Suprapubic skin (tissue), 4 donors: ENCODE results near the gene ZNF571.

Experiments
- EP300 ChIP-seq: sonication (generic); formaldehyde crosslinking; IDR thresholded peaks from one replicate; pipeline ENCODE4 v1.6.1; 2017; ENCODE audit warnings: antibody characterized with exemption
- POLR2A ChIP-seq, 2 donors: fragments of 450-650 bp; IDR thresholded peaks; one replicate each; pipeline ENCODE4 v1.6.1; 2017; ENCODE audit warnings: antibody characterized with exemption in 2 of 2, mild to moderate bottlenecking in 2 of 2, moderate library complexity in 2 of 2
- POLR2AphosphoS5 ChIP-seq, 3 donors: sonication (generic); formaldehyde crosslinking; IDR thresholded peaks; one replicate each; pipeline ENCODE4 v1.6.1; 2017; ENCODE audit warnings: antibody characterized with exemption in 3 of 3
- TF ChIP-seq, protein P1 (sequence below), 2 donors: fragments of 200-600 bp in 1 of 2; fragments of 450-650 bp in 1 of 2; sonication (generic) in 1 of 2; IDR thresholded peaks; one replicate each; pipeline ENCODE4 v1.5.1; 2016 to 2019; ENCODE audit warnings: antibody characterized with exemption in 2 of 2, mild to moderate bottlenecking in 1 of 2, moderate library complexity in 1 of 2

DNA sequence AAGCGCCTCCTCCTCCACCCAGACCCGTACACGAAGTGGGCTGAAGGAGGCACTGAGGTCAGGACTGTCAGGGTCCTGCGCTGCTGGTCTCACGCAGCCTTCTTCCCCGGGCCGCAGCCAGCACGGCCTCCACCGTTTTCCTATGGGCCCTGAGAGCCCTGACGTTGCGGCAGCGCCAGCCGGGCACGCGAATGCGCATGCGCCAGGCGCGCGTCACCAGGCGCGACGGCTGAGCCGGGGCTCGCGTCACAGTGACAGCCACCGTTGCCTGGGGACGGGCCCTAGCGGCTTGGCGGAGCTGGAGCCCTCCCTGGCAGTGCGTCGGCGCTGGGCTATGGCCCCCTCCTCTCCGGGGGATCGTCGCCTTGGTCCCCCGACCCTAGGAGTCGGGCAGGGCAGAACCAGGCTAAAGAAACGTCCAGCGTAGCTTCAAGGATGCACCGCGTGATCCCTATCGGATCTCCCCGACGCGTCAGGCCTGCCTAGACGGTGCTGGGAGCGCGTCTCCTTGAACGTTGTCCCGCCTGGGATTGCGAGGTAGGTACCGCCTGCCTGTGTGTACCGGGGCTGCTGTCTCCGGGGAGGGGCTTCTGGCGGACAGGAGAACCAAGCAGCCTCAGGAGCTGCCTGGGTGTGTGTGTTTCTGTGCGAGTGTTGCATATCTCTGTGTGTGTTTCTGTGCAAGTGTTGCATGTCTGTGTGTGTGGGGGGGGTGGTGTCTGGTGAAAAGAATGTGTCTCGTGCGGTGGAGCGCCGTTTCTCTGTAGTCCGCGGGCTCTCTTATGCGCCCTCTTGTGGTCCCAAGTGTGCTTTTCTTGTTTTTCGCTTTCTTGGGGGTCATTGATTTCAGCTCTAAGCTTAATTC is 43.2 kb downstream of the ZNF571 start:
- no peak for TF ChIP-seq POLR2A (IDR thresholded peaks at IDR 0.05)
- TF ChIP-seq, protein P1, sequence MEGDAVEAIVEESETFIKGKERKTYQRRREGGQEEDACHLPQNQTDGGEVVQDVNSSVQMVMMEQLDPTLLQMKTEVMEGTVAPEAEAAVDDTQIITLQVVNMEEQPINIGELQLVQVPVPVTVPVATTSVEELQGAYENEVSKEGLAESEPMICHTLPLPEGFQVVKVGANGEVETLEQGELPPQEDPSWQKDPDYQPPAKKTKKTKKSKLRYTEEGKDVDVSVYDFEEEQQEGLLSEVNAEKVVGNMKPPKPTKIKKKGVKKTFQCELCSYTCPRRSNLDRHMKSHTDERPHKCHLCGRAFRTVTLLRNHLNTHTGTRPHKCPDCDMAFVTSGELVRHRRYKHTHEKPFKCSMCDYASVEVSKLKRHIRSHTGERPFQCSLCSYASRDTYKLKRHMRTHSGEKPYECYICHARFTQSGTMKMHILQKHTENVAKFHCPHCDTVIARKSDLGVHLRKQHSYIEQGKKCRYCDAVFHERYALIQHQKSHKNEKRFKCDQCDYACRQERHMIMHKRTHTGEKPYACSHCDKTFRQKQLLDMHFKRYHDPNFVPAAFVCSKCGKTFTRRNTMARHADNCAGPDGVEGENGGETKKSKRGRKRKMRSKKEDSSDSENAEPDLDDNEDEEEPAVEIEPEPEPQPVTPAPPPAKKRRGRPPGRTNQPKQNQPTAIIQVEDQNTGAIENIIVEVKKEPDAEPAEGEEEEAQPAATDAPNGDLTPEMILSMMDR (IDR thresholded peaks at IDR 0.05): no peak
- no peak for TF ChIP-seq EP300
- no peak for TF ChIP-seq POLR2AphosphoS5 (IDR thresholded peaks at IDR 0.05)
